ENCODE measurements around the gene BRK1. TPM values are rescaled to one million over a fixed set of nuclear protein-coding genes. Genes with fewer than 3 reads are reported as not detected.
"Not testable (repeated sequence)": the region's sequence is repeated elsewhere in the genome, so short reads cannot be mapped to it uniquely, and the experiment has no call there.

The BRK1 gene
- total and polyA plus RNA-seq, 2 experiments from 2014 or later = 112 to 186 TPM

DNA sequence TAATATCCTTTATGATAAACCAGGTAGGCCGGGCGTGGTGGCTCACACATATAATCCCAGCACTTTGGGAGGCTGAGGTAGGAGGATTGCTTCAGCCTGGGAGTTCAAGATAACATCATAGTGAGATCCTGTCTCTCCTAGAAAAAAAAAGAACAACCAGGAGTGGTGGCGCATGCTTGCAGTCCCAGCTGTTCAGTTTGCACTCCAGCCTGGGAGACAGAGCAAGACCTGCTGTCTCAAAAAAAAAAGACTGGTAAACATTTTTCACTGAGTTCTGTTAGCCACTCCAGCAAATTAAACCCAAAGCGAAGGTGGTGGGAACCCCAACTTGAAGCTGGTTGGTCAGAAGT, 39.6 kb downstream of the BRK1 start:
- WGBS (ENCODE audit: low lambda C conversion rate, missing lambda C conversion rate) = 94% methylated on average over 4 of the region's 4 CpGs
- no peak for DNase-seq (ENCODE audit: low spot score)
- H4K20me1 ChIP-seq (ENCODE audit: insufficient read depth, poor library complexity, severe bottlenecking) = no peaks in the 10 kb centered on the region
- H3K27me3 ChIP-seq = no peaks in the 10 kb centered on the region
- TF ChIP-seq EZH2phosphoT487 (IDR thresholded peaks at IDR 0.05; ENCODE audit: low read depth, severe bottlenecking, unreplicated experiment) = no peak
- TF ChIP-seq EZH2 (IDR thresholded peaks at IDR 0.05; ENCODE audit: borderline replicate concordance) = no peak
- TF ChIP-seq, protein P1, sequence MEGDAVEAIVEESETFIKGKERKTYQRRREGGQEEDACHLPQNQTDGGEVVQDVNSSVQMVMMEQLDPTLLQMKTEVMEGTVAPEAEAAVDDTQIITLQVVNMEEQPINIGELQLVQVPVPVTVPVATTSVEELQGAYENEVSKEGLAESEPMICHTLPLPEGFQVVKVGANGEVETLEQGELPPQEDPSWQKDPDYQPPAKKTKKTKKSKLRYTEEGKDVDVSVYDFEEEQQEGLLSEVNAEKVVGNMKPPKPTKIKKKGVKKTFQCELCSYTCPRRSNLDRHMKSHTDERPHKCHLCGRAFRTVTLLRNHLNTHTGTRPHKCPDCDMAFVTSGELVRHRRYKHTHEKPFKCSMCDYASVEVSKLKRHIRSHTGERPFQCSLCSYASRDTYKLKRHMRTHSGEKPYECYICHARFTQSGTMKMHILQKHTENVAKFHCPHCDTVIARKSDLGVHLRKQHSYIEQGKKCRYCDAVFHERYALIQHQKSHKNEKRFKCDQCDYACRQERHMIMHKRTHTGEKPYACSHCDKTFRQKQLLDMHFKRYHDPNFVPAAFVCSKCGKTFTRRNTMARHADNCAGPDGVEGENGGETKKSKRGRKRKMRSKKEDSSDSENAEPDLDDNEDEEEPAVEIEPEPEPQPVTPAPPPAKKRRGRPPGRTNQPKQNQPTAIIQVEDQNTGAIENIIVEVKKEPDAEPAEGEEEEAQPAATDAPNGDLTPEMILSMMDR (IDR thresholded peaks at IDR 0.05; ENCODE audit: poor library complexity) = no peak
- no peak overlapping the region for H3K4me3 ChIP-seq
- H3K9me2 ChIP-seq (replicated peaks; ENCODE audit: insufficient read depth) = no peaks in the 10 kb centered on the region
- no peak overlapping the region for H2AFZ ChIP-seq
- peaks cover under 1% of the 10 kb centered on the region for H3K36me3 ChIP-seq (replicated peaks; ENCODE audit: insufficient read depth, low read depth)
- no peaks in the 10 kb centered on the region for H3K79me2 ChIP-seq
- H3K4me1 ChIP-seq (ENCODE audit: insufficient read depth) = no peaks in the 10 kb centered on the region
- H3K4me2 ChIP-seq = no peak overlapping the region
- no peak overlapping the region for H3K27ac ChIP-seq
- H3K9me3 ChIP-seq (ENCODE audit: low read depth) = no peaks in the 10 kb centered on the region

DNA sequence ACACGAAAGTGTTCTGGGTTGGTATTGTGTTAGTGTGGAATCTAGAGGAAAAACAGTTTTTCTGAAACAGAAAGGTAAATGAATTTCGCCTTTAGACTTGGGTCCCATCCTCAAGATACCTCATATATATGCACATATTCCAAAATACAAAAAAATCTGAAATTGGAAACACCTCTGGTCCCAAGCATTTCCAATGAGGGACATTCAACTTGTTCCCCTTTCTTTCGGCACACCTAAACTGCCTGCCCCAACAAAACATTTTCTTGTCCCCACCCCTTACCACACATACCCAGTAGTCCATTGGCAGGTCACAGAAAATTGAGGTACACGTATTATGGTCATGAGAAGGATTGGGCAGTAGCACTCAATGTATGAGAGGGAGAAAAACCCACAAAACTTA, 40.2 kb downstream of the BRK1 start:
- no peaks in the 10 kb centered on the region for H3K27me3 ChIP-seq
- H3K9me2 ChIP-seq (replicated peaks; ENCODE audit: insufficient read depth) = no peaks in the 10 kb centered on the region
- H3K4me2 ChIP-seq = no peak overlapping the region
- H3K27ac ChIP-seq = no peak overlapping the region
- TF ChIP-seq, protein P1 (IDR thresholded peaks at IDR 0.05; ENCODE audit: poor library complexity) = no peak
- TF ChIP-seq EZH2 (IDR thresholded peaks at IDR 0.05; ENCODE audit: borderline replicate concordance) = no peak
- H3K36me3 ChIP-seq (replicated peaks; ENCODE audit: insufficient read depth, low read depth) = no peaks in the 10 kb centered on the region
- no peaks in the 10 kb centered on the region for H3K79me2 ChIP-seq
- no peaks in the 10 kb centered on the region for H3K4me1 ChIP-seq (ENCODE audit: insufficient read depth)
- H3K4me3 ChIP-seq = no peak overlapping the region
- no peak for DNase-seq (ENCODE audit: low spot score)
- WGBS (ENCODE audit: low lambda C conversion rate, missing lambda C conversion rate) = 98% methylated on average over 4 of the region's 4 CpGs
- no peak overlapping the region for H2AFZ ChIP-seq
- no peaks in the 10 kb centered on the region for H3K9me3 ChIP-seq (ENCODE audit: low read depth)
- no peaks in the 10 kb centered on the region for H4K20me1 ChIP-seq (ENCODE audit: insufficient read depth, poor library complexity, severe bottlenecking)

DNA sequence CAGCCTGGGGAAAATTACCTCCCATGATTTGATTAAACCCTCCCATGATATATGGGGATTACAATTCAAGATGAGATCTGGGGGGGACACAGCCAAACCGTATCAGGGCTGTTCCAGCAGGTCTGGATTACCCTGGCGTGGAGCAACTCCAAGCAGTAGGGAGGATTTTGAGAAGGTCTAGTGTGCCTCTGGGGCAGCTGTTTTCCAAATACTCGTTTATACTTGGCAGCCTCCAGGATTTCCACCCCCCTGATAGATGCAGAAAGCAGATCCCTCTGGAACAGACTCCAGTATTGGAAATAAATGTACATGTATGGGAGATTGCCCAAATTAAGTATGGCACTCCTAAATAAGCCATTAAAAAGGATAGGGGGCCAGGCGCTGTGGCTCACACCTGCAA, 41.6 kb downstream of the BRK1 start:
- Histone ChIP-seq H4K20me1 (ENCODE audit: insufficient read depth, poor library complexity, severe bottlenecking) (no peaks in the 10 kb centered on the region), H3K9me2 (replicated peaks; ENCODE audit: insufficient read depth) (no peaks in the 10 kb centered on the region), H3K27me3 (no peaks in the 10 kb centered on the region), H3K4me1 (ENCODE audit: insufficient read depth) (no peaks in the 10 kb centered on the region), H3K79me2 (no peaks in the 10 kb centered on the region), H3K27ac (no peak overlapping the region), H2AFZ (no peak overlapping the region), H3K4me3 (no peak overlapping the region), H3K36me3 (replicated peaks; ENCODE audit: insufficient read depth, low read depth) (no peaks in the 10 kb centered on the region), H3K4me2 (no peak overlapping the region), H3K9me3 (ENCODE audit: low read depth) (no peaks in the 10 kb centered on the region)
- WGBS (ENCODE audit: low lambda C conversion rate, missing lambda C conversion rate) = 79% methylated on average over 4 of the region's 4 CpGs
- no peak for DNase-seq (ENCODE audit: low spot score)
- TF ChIP-seq, protein P1 (IDR thresholded peaks at IDR 0.05; ENCODE audit: poor library complexity) = no peak
- TF ChIP-seq EZH2phosphoT487 (IDR thresholded peaks at IDR 0.05; ENCODE audit: low read depth, severe bottlenecking, unreplicated experiment) (no peak), EZH2 (IDR thresholded peaks at IDR 0.05; ENCODE audit: borderline replicate concordance) (no peak)

DNA sequence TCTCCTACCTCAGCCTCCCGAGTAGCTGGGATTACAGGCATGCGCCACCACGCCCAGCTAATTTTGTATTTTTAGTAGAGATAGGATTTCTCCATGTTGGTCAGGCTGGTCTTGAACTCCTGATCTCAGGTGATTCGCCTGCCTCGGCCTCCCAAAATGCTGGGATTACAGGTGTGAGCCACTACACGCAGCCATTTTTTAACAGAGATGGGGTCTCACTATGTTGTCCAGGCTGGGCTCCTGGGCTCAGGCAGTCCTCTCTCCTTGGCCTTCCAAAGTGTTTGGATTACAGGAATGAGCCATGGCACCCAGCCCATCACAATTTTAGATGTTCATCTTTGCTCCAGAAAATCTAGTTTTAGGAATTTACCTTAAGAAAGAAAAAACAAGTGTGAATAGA, 43.1 kb downstream of the BRK1 start:
- 95% methylated on average over 6 of the region's 6 CpGs for WGBS (ENCODE audit: low lambda C conversion rate, missing lambda C conversion rate)
- not testable (repeated sequence) for H4K20me1 ChIP-seq (ENCODE audit: insufficient read depth, poor library complexity, severe bottlenecking); H3K36me3 ChIP-seq (replicated peaks; ENCODE audit: insufficient read depth, low read depth); H3K9me2 ChIP-seq (replicated peaks; ENCODE audit: insufficient read depth); H3K79me2 ChIP-seq; H3K9me3 ChIP-seq (ENCODE audit: low read depth); DNase-seq (ENCODE audit: low spot score); H3K4me3 ChIP-seq; H2AFZ ChIP-seq; H3K4me2 ChIP-seq; H3K4me1 ChIP-seq (ENCODE audit: insufficient read depth); H3K27me3 ChIP-seq; H3K27ac ChIP-seq

Measured in hepatocyte (in vitro differentiated cells).